Measurements from ENCODE around the gene TWIST2. TPM values are rescaled to one million over a fixed set of nuclear protein-coding genes. Genes with fewer than 3 reads are reported as not detected.

TWIST2 gene
- total and polyA plus RNA-seq, 8 donors: 0.58 to 58.0 (median 12.3) TPM

- intact Hi-C loops (cut with DNase I; ENCODE audit: low total_unique reads): no loop called here
- 86 to 98% (median 89%) methylated on average over 2 of the region's 2 CpGs for WGBS, 5 donors
- DNase-seq: no peak
- Histone ChIP-seq H3K4me3 (no peak overlapping the region), H3K27me3 (peaks cover 0 to 7% (median 0%) of the 10 kb centered on the region in 3 donors), H3K4me1 (peaks cover 0 to 39% (median 13%) of the 10 kb centered on the region in 4 donors), H3K36me3 (no peaks in the 10 kb centered on the region), H3K9me3 (no peaks in the 10 kb centered on the region), H3K27ac (no peak overlapping the region)
- TF ChIP-seq POLR2A (IDR thresholded peaks at IDR 0.05) (no peak), POLR2AphosphoS5 (IDR thresholded peaks at IDR 0.05) (no peak), EP300 (IDR thresholded peaks at IDR 0.05) (no peak), CTCF (IDR thresholded peaks at IDR 0.05) (no peak)
Observed at GRCh38 chr2:238902285-238902684, 54.4 kb downstream of the TWIST2 start.

- peaks cover 0 to 31% (median 6%) of the 10 kb centered on the region in 4 donors for H3K4me1 ChIP-seq
- peaks cover 0 to 9% (median 0%) of the 10 kb centered on the region in 3 donors for H3K27me3 ChIP-seq
- H3K4me3 ChIP-seq: no peak overlapping the region
- no peaks in the 10 kb centered on the region for H3K36me3 ChIP-seq
- WGBS, 5 donors: 90 to 98% (median 97%) methylated on average over 2 of the region's 2 CpGs
- H3K27ac ChIP-seq: no peak overlapping the region
- intact Hi-C loops (cut with DNase I; ENCODE audit: low total_unique reads): no loop called here
- TF ChIP-seq POLR2AphosphoS5 (IDR thresholded peaks at IDR 0.05): no peak
- TF ChIP-seq CTCF (IDR thresholded peaks at IDR 0.05): no peak
- no peak for TF ChIP-seq POLR2A (IDR thresholded peaks at IDR 0.05)
- no peak for TF ChIP-seq EP300 (IDR thresholded peaks at IDR 0.05)
- H3K9me3 ChIP-seq: no peaks in the 10 kb centered on the region
- no peak for DNase-seq
Observed at GRCh38 chr2:238903141-238903540, 55.3 kb downstream of the TWIST2 start.

DNA sequence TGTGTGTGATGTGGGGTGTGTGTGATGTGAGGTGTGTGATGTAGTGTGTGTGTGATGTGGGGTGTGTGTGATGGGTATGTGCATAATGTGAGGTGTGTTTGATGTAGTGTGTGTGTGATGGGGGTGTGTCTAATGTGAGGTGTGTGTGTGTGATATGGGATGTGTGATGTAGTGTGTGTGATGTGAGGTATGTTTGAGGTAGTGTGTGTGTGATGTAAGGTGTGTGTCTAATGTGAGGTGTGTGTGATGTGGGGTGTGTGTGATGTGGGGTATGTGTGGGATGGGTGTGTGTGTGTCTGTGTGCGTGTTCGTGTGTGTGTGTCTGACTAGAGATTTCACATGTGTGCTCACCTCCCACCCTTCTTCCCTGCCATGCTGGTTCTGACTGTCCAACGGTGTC, 56.3 kb downstream of the TWIST2 start:
- Histone ChIP-seq H3K27me3 (peaks cover 0 to 9% (median 0%) of the 10 kb centered on the region in 3 donors), H3K4me1 (peaks cover 0 to 24% (median 4%) of the 10 kb centered on the region in 4 donors), H3K9me3 (no peaks in the 10 kb centered on the region), H3K4me3 (no peak overlapping the region), H3K27ac (no peak overlapping the region), H3K36me3 (no peaks in the 10 kb centered on the region)
- no peak for DNase-seq
- intact Hi-C loops (cut with DNase I; ENCODE audit: low total_unique reads): no loop called here
- 71 to 88% (median 83%) methylated on average over 3 of the region's 3 CpGs for WGBS, 5 donors
- no peak for TF ChIP-seq POLR2A (IDR thresholded peaks at IDR 0.05)
- TF ChIP-seq CTCF (IDR thresholded peaks at IDR 0.05): no peak
- no peak for TF ChIP-seq POLR2AphosphoS5 (IDR thresholded peaks at IDR 0.05)
- TF ChIP-seq EP300 (IDR thresholded peaks at IDR 0.05): no peak

- no peaks in the 10 kb centered on the region for H3K36me3 ChIP-seq
- 84 to 93% (median 88%) methylated on average over 3 of the region's 3 CpGs for WGBS, 5 donors
- H3K4me1 ChIP-seq: peaks cover 0 to 26% (median 4%) of the 10 kb centered on the region in 4 donors
- DNase-seq: no peak
- peaks cover 0 to 9% (median 0%) of the 10 kb centered on the region in 3 donors for H3K27me3 ChIP-seq
- H3K27ac ChIP-seq: no peak overlapping the region
- no peak for TF ChIP-seq POLR2A (IDR thresholded peaks at IDR 0.05)
- no peak for TF ChIP-seq POLR2AphosphoS5 (IDR thresholded peaks at IDR 0.05)
- H3K9me3 ChIP-seq: no peaks in the 10 kb centered on the region
- H3K4me3 ChIP-seq: no peak overlapping the region
- intact Hi-C loops (cut with DNase I; ENCODE audit: low total_unique reads): no loop called here
Observed at GRCh38 chr2:238904716-238905115, 56.8 kb downstream of the TWIST2 start.

DNA sequence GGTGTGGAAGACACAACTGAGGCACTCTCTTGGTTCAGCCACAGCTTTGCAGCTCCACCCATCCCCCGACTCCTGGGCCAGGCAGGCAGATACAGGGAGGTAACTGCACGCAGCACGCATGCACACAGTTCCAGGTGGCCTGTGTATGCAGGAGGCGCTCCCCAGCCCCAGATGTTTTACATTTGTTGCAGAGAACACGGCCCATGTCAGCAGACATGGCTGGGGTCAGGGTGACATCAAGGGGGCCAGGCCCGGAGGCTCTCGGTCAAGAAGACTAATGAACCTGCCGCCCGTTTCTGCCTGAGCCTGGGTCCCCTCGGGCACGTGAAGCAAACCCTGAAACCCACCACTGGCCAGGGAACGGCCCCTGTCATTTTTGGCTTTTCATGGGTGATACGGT, 57.3 kb downstream of the TWIST2 start:
- intact Hi-C loops (cut with DNase I; ENCODE audit: low total_unique reads): no loop called here
- no peak overlapping the region for H3K4me3 ChIP-seq

More for the DNA sequence above, 57.3 kb downstream of the TWIST2 start:
- TF ChIP-seq POLR2A (IDR thresholded peaks at IDR 0.05) (no peak), POLR2AphosphoS5 (IDR thresholded peaks at IDR 0.05) (no peak), EP300 (IDR thresholded peaks at IDR 0.05) (no peak), CTCF (IDR thresholded peaks at IDR 0.05) (no peak)
- Histone ChIP-seq H3K36me3 (no peaks in the 10 kb centered on the region), H3K27me3 (peaks cover 0 to 9% (median 0%) of the 10 kb centered on the region in 3 donors), H3K4me1 (peaks cover 0 to 23% (median 3%) of the 10 kb centered on the region in 4 donors), H3K9me3 (no peaks in the 10 kb centered on the region), H3K27ac (no peak overlapping the region)
- DNase-seq: no peak
- WGBS, 5 donors: 64 to 74% (median 69%) methylated on average over 9 to 13 of the region's 13 CpGs

All from stomach (tissue), 9 donors.